HG03432 (cell line): ENCODE data around the gene FGF13.
A peak's percentile ranks its signal among the peaks of the same experiment; 100 is the strongest.

ENCODE experiments used
- ATAC-seq: cut with Tn5 transposase; IDR thresholded peaks from one replicate; pipeline ENCODE4 v1.9.1; 2021; ENCODE audit warnings: mild to moderate bottlenecking, moderate library complexity; ENCODE audit not compliant: unreplicated experiment

The FGF13 gene

DNA sequence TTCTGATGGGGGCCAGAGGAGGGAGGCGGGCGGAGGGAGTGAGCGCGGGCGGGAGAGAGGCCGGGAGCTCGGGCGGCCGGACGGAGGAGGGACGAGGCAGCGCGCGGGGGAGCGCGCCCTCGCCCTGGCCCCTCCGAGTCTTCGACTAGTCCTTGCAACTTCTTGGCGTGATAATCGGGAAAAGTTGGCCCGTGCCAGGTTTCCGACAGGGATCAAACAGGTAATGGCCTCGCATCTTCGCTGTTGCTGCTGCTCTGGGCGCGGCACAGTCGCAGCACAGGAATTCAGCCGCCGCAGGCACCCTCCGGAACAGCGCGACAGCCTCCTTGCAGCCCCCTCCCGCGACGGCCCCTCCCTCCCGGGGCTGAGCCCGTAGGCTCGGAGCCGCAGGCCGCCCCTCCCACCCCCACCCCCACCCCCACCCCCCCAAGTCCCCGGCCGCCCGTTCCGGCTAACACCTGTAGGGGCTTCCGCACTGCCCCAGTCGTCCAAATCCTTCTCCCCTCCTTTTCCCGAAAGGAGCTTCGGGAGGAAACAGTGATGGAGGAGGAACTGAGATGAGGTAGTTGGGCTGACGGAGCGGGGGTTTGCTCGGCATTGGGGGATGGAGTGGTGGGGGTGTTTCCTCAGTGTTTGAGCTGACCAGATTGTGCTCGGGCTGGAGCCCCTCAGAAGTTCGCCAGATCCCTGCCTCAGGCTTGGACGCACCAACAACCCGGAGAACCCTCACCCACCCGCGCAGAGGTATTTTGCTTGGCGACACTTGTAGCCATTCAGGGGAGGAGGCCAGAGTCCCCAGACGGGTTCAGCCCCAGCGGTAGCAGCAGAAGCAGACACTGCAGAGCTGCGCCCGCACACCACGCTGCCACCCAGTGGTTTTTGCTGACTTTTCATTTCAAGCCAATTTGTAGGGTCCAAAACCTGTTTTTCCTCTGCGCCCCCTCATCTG lies at the start of gene FGF13:
TSS of gene FGF13 (minus strand) at position 319 of the 949 bp plus-strand sequence. CDS start 714 bp downstream, outside the sequence.
- peak; percentile 45 for ATAC-seq

DNA sequence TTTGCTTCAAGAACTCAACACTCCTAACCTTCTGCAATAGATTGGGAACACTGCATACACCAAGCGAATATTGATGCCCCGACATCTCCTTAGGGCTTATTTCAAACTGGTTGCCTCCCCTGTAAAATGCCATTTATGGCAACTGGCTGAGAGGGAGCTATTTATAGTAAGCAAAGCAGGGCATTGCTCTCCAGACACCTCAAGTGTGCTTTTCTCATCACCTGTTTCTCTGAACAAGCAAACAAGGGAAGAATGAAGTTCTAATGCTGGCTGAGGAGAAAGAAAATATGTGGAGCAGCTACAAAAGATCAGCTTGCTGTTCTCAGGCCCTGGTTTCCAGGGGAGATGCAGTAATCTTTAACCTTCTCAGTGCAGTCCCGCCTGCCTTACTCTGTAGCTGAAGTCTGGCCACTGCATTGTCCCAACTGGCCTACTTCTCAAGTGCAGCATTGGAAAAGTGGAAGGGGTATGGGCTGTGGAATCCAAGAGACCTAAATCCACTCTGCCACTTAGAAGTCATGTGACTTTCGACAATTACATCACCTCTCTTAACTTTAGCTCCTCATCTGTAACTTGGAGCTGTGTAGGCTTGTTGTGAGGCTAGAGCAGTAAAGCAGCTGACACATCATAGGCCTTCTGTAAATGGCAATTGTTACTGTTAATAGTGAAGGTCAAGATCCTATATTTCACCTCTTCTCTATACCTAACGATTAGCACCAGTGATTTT lies 47.9 kb upstream of the FGF13 start:
- no peak for ATAC-seq

DNA sequence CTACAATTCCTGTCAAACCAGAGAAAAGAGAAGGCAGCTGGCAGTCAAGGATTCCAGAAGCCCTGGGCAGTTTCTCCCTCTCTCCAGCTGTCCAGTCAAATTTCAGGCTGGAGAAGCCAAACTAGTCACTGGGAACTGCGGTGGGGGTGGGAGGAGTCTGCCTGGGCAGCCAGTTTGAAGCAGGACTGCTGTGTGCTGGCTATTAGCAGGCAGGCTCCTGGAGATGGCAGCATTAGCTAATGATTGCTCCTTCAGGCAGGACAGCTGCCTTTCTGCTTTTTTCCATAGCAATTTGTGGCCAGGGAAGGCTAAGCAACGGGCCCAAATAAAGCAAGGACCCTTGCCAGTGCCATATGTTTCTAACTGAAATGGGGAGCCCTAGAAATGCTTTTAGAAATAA lies 44.7 kb upstream of the FGF13 start:
- no peak for ATAC-seq

DNA sequence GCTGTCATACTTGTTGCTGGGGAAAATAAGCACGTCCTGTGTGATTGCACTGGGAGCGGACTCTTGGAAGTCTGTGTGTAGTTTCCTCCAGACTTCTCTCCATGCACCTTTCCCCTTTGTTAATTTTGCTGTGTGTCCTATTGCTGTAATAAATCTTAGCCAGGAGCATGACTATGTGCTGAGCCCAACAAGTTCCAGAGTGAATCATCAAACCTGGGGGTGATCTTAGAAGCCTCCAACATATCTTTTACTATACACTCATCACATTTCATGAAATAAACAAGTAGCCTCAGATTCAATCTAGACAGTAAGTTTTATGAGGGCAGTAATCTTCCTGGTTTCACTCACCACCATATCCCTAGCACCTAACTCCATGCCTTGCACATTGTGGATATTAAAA lies 43.3 kb upstream of the FGF13 start:
- ATAC-seq: no peak

DNA sequence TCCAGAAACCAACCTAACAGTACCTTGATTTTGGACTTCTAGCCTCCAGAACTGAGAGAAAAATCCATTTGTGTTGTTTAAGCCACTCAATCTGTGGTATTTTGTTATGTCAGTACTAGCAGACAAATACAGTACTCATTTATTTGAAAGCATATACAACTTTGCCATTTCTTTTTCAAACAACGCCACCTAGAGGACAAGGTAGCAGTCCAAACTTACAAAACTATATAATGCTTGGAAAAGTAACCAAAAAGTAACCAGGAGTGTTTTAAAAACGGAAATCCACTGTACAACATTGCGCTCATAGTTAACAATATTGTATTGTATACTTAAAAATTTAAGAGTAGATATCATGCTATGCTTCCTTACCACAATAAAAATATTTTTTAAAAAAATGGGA lies 37.0 kb upstream of the FGF13 start:
- no peak for ATAC-seq

DNA sequence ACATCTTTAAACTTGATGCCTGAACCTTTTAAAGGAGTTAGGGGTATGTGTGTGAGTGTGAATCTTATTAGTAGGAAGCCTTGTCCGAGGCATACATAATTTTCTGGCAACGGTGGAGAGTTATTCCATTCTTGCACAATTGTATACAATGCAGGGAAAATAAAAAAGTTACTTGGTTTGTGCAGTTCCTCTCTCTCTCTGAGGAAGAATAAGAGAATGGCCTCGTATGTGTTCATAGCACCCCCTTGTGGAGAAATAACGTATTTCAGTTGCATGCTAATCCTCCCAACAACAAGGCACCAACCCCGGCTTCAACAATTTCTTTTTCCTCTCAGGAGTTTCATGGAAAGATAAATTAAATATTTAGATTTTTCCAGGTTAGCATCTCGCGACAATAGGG lies 33.7 kb upstream of the FGF13 start:
- ATAC-seq: peak; percentile 74

DNA sequence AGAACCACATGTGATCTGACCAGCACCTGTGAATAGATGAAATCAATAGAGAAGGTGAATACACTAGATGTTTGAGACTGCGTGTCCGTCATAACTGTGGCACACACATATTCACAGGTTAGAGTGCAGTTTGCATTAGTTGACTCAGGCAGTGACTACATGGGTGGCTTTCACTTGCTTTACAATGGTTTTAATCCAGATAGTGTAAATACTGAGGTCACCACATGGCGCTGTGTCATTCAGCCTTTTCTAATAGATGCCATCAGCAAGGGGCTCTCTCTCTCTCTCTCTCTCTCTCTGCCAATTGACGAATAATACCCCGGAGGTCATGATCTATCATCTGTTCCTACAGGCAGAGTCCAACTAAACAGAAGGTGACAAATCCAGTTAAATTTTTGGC lies 30.7 kb upstream of the FGF13 start:
- ATAC-seq: no peak

DNA sequence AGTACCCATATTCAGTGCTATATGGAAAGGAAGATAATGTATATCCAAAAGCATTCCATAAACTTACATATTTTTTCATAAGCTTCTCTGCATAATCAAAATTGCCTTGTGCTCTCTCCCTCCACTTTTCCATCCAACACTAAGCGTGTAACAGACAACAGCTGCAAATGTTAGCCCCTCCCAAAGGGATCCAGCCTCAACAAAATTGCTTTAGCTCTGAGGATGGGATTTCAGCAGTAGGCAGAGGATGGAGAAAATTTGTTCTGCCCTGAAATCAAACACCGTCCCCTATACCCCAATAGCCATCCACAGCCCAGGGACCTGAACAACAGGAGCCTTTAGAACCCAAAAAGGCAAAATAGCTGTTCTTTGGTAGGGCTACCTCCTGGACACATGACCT lies 28.8 kb upstream of the FGF13 start:
- ATAC-seq: no peak

DNA sequence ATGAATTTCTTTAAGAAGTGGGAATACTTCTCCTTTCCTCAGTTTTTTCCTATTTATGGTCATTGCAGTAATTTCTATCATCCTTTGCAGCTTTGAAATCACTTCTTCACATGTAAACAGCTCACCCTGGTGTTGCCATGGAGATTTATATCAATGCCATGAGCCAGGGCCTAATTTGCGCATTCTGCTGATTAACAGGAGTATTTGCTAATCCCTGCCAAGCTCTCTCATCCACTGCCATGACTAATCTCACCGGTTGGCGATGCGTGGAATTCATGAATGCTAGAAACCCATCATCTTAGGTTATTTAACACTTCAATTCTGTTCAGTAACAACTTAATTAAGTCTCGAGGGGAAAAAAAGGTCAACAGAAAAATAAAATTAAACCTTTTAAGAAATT lies 11.8 kb upstream of the FGF13 start:
- no peak for ATAC-seq

DNA sequence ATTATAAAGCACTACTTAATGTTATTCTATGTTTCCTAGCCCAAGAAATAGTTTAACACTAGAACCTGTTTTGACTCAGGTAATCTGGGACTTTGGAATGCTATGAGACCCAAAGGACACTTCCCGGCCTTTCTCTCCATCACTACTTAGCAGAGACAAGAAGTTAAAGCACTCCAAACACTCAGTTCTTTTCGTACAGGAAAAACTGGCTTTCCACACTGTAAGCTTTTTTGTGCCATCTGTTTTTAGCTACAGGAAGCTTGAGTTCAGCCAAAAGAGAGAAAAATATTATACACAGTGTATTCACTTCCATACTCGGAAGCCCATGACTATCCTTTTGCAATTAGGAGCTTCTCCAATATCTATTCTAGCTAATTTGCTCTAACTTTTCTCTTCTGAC lies 7.9 kb upstream of the FGF13 start:
- ATAC-seq: no peak

DNA sequence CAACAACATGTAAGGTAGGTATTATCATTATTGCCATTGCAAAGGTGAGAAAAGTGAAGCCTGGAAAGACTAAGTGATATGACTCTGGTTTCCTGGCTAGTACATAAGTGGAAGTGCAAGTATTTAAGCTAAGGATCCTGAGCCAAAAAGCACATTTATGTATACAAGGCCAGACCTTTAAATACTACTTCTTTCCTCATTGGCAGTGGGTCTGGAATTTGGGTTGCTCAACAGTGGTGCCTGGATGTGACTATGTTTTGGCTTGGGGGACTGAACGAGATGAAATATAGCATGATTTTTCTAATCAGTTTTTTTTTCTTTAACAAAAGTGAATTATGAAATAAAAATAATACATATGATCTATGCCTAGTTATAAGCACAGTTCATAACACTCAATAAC lies 7.4 kb upstream of the FGF13 start:
- ATAC-seq: no peak

DNA sequence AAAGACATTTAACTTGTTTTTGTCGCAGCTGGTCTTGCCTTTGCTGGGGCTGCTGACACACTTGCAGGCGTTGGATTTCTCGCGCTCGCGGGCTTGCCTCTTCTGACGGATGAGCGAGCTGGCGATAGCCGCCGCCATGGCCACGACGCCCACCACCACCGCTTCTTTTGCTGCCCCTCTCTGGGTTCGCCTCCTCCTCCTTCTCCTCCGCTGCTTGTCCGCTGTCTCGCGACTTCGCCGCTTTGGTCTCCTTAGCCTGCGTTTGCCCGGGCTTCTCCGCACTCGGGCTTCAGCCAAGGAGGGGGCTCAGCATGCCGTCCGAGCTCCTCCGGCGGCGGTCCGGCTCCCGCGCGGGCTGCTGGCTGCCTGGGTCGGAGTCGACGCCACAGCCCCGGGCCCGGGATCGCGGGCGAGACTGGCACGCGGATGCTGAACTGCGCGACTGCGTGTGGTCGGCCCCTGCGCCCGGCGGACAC lies 613 bp downstream of the FGF13 start:
- no peak for ATAC-seq

DNA sequence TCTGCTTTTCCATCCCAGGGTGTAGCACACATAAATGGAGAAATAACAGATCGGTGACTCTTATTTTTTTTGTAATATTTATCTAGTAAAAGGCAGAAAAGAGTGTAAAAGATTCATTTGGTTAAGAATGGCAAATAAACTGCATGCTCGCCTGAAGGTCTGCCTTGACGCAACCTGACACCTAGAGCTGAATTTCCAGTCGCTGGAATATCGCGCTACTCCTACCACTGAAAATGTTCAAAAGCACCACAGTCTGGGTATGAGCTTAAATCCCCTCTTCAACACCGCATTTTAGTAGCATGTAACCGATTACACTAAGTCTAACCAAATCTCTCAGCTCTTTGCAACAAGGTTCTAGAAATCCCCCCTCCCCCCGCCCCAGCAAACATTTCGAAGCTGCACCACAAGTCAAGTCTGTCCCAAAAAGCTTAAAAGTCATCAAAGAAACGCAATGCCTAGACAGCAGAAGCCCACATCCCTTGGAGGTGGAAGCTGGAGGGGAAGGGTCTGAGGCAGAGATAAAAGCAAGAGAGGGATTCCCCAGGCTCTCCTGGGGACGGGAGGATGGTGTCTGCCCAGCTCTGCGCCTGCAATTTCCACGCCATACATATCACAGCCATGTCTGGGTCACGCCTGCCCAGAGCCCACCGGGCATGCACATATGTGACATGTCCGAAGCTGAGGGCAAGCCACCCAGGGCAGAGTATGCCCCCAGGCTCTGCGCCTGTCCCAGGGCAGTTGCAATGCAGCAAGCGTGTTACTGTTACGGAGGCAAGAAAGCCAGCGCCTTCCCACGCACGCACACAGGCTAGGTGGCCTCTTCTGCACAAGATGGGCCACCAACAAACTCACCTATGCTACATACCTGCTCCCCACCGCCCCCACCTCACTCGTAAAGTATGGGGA lies 1.4 kb downstream of the FGF13 start:
- ATAC-seq: no peak

DNA sequence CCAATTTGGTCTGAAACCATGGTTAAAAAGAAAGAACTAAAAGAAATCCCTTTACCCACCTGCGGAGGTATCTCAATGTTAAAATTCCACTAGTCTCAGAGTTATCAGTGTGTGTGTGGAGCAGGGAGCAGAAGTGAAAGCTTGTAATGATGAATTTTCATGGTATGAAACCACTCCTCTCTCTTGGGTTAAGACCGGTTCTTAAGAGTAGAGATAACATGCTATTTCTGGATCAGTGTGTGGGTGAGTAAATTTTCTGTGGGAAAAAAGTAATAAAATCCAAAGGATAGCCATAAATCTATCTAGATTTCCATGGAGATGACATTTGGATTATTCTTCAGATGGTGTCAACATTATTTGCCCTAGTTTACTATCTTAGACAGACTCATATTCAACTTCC lies 3.2 kb downstream of the FGF13 start:
- no peak for ATAC-seq

DNA sequence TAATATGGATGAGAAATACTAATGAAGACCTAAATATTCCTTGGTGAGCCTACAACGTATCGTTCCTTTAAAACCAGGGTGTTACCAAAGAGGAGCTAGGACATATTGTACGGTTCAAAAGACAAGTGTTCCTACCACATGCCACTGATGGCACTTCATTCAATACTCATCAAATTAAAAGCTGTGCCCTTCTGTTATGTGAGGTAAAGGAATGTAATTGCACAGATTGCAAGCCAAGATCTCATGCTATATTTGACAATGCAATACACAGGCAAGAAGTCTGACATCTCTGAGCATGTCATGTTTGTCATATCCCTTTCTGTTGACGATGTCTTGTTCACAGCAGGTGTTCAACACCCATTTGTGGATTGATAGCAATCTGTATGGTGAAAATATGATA lies 6.9 kb downstream of the FGF13 start:
- ATAC-seq: no peak

DNA sequence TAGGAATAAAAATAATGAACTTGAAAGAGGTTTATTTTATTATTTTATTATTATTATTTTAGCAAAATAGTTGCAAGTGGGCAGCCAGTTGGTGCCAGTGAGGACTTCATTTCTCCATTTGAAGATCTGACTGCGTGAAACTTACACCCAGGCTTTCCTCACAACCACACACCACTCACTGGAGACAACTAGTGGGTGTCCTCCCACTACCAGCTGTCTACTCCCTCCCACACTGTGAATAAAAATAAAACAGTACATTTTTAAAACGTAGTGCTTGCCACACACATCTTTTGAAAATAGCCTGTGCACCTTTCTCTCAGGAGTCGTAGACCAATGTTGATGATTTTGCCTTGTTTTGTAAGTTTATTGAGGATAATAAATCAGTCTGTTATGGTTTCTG lies 7.4 kb downstream of the FGF13 start:
- ATAC-seq: no peak

DNA sequence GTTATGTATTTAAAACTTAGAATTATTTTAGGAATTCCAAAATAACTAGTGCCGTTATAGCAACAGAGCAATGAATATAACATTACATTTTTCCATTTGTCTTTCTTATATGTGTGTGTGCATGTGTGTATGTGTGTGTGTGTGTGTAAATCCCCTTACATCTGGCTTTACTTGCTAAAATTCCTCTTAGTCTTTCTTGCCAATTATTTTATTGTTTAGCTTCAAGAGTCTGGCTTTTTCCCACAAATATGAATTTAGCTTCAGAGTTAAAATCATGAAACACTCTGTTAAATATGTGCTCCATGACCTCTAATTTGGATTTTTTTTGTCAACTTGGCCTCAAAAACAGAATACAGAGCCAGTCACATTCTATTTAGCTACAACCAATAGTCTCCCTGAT lies 18.9 kb downstream of the FGF13 start:
- ATAC-seq: no peak

DNA sequence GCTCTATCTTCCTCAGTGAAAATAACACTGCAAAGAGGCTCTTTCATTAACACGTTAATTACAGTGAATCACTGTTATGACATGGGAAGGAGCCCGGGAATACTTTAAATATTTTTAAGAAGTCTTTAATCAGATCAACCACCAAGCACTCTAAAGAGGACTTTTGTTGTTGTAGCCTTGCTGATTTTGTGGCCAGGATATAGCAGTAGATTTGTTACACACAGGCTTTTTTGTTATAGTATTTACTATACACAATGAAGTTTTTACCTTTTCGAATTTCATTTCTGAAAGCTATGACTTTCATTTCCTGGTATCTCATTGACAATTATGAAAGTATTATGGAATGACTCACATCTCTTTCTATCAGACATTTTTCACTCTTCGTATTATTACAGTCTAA lies 20.3 kb downstream of the FGF13 start:
- ATAC-seq: no peak

DNA sequence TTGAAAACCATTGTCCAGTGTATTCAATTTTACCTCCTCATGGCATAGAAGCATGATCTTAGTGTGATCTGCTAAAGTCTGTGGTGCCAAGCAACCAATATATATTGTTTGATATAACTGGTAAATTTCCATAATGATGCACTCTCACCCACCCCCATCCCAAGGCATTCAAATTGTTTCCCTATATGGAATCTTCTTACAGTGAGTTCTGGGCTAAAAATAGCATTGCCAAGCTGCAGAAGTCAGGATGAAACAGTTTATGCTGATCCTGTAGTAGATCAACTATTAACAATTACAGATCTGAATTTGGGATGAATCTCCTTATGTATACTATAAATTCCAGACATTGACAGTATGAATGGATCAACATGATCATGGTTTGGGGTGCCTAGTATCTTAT lies 20.9 kb downstream of the FGF13 start:
- no peak for ATAC-seq

DNA sequence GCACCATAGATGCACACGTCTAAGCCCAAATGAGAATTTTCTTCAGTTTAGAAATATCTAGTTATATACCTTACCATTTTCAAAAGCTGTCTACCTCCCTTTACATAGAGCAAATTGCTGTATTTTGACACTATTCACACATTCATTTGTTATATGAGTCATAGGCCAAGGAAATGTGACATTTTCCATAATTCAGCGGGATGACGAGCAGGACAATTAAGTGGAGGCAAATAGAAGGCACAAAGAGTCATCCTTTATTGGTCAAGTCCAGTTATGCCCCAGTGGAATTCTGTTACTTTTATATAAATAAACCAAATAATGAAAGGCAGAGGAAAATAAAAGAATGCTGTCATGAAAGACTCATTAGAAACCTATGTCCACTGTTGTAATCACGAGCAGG lies 27.9 kb downstream of the FGF13 start:
- no peak for ATAC-seq

DNA sequence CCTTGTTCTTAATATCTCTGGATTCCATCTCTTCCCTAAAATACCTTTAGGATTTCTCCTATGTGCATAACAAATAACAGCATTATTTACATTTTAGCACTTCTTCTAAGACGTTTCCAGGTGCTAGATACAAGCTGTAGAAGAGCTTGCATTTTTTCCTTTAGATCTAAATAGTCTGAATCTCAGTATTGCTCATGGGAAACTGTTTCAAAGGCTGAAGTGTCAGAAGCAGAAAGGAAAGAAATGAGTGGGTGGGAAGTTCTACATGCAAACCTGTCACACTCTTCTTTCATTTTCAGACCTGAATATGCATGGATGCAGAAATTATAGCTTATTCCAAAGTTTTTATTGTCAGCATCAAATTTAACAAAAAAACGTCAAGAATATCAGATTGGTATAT lies 41.8 kb downstream of the FGF13 start:
- no peak for ATAC-seq
